Muscle of leg (tissue), 11 donors: ENCODE data around the gene TAOK3. TPM values are rescaled to one million over a fixed set of nuclear protein-coding genes. Genes with fewer than 3 reads are reported as not detected.
A peak's percentile ranks its signal among the peaks of the same experiment; 100 is the strongest.
"Not testable (repeated sequence)": the region's sequence is repeated elsewhere in the genome, so short reads cannot be mapped to it uniquely, and the experiment has no call there.

ENCODE experiments used
- DNase-seq: peaks from one replicate; pipeline ENCODE4 v3.0.0; 2013
- H3K27ac ChIP-seq: one replicate; pipeline ENCODE4 v1.5.1; 2013; ENCODE audit warnings: mild to moderate bottlenecking, low read length, control low read depth
- H3K27me3 ChIP-seq: one replicate; pipeline ENCODE4 v1.6.1; 2013; ENCODE audit warnings: low read length; ENCODE audit not compliant: control insufficient read depth, insufficient read depth
- H3K36me3 ChIP-seq: one replicate; pipeline ENCODE4 v1.6.1; 2013; ENCODE audit warnings: low read length; ENCODE audit not compliant: control insufficient read depth, insufficient read depth
- H3K4me1 ChIP-seq: one replicate; pipeline ENCODE4 v1.6.1; 2013; ENCODE audit warnings: low read length; ENCODE audit not compliant: control insufficient read depth, insufficient read depth
- H3K4me3 ChIP-seq: one replicate; pipeline ENCODE4 v1.5.1; 2013; ENCODE audit warnings: low read length, control low read depth
- H3K9me3 ChIP-seq: replicated peaks from 2 replicates; pipeline ENCODE4 v1.6.1; 2013; ENCODE audit warnings: low read depth, low read length; ENCODE audit not compliant: control insufficient read depth
- WGBS: methylation state at CpG from one replicate; pipeline ENCODE4 v1.1.5; 2013; ENCODE audit warnings: missing lambda C conversion rate; ENCODE audit not compliant: insufficient coverage; 5-methylcytosine and 5-hydroxymethylcytosine counted together
- polyA plus RNA-seq, 8 donors: library from polyadenylated mRNA; unstranded; fragments of 120-200 nt; gene quantifications; one replicate each; pipeline versions ENCODE4 v1.2.1 to v1.2.3, GENCODE V29; 2013; ENCODE audit warnings: inconsistent platforms in 1 of 8, low replicate concordance in 1 of 8; ENCODE audit not compliant: insufficient read length in 8 of 8, insufficient read depth in 1 of 8
- total RNA-seq: library from RNA; stranded (reverse); fragments of 120-200 nt; gene quantifications from one replicate; pipeline ENCODE4 v1.2.4, GENCODE V29; 2013

Gene TAOK3
- total and polyA plus RNA-seq, 9 donors = 15.2 to 19.0 (median 17.2) TPM

- Histone ChIP-seq H3K9me3 (no peaks in the 10 kb centered on the region), H3K27ac (no peak overlapping the region), H3K27me3 (no peaks in the 10 kb centered on the region), H3K4me3 (no peak overlapping the region), H3K4me1 (no peaks in the 10 kb centered on the region), H3K36me3 (peaks cover 51% of the 10 kb centered on the region)
- DNase-seq = no peak
- WGBS = 67% methylated on average over 1 of the region's 5 CpGs
These were observed 224.4 kb downstream of the TAOK3 start for GRCh38 chr12:118148287-118148686.

- 78% methylated on average over 8 of the region's 9 CpGs for WGBS
- H3K27ac ChIP-seq = no peak overlapping the region
- no peak overlapping the region for H3K4me3 ChIP-seq
- no peaks in the 10 kb centered on the region for H3K4me1 ChIP-seq
- H3K27me3 ChIP-seq = no peaks in the 10 kb centered on the region
- H3K9me3 ChIP-seq = no peaks in the 10 kb centered on the region
- no peak for DNase-seq
- peaks cover 51% of the 10 kb centered on the region for H3K36me3 ChIP-seq
These were observed 226.9 kb downstream of the TAOK3 start for GRCh38 chr12:118145798-118146156.

- DNase-seq = no peak
- WGBS = 77% methylated on average over 7 of the region's 7 CpGs
- Histone ChIP-seq H3K9me3 (no peaks in the 10 kb centered on the region), H3K36me3 (peaks cover 52% of the 10 kb centered on the region), H3K4me3 (no peak overlapping the region), H3K27me3 (no peaks in the 10 kb centered on the region), H3K4me1 (no peaks in the 10 kb centered on the region), H3K27ac (no peak overlapping the region)
These were observed 227.5 kb downstream of the TAOK3 start for GRCh38 chr12:118145113-118145797.

- H3K27ac ChIP-seq = no peak overlapping the region
- no peaks in the 10 kb centered on the region for H3K4me1 ChIP-seq
- WGBS = 92% methylated on average over 13 of the region's 13 CpGs
- no peaks in the 10 kb centered on the region for H3K9me3 ChIP-seq
- H3K36me3 ChIP-seq = peaks cover 56% of the 10 kb centered on the region
- H3K4me3 ChIP-seq = no peak overlapping the region
- no peaks in the 10 kb centered on the region for H3K27me3 ChIP-seq
- DNase-seq = no peak
These were observed 228.2 kb downstream of the TAOK3 start for GRCh38 chr12:118144499-118144898.

- 100% methylated on average over 5 of the region's 8 CpGs for WGBS
These were observed 231.9 kb downstream of the TAOK3 start for GRCh38 chr12:118140825-118141224.

GRCh38 chr12:118137148-118137678 lies 235.5 kb downstream of the TAOK3 start:
- DNase-seq = no peak
- Histone ChIP-seq H3K4me1 (peaks cover 7% of the 10 kb centered on the region), H3K27me3 (no peaks in the 10 kb centered on the region), H3K9me3 (no peaks in the 10 kb centered on the region), H3K36me3 (peaks cover 25% of the 10 kb centered on the region), H3K27ac (peak overlapping the region; percentile 77), H3K4me3 (peak overlapping the region; percentile 82)
- no CpG with 5 or more reads among the region's 10 CpGs for WGBS

More at GRCh38 chr12:118140825-118141224, 231.9 kb downstream of the TAOK3 start:
- no peaks in the 10 kb centered on the region for H3K9me3 ChIP-seq
- H3K27ac ChIP-seq = no peak overlapping the region
- peaks cover 54% of the 10 kb centered on the region for H3K36me3 ChIP-seq
- H3K27me3 ChIP-seq = no peaks in the 10 kb centered on the region
- H3K4me3 ChIP-seq = no peak overlapping the region
- no peak for DNase-seq
- H3K4me1 ChIP-seq = peaks cover 7% of the 10 kb centered on the region

- Histone ChIP-seq H3K36me3 (peaks cover 25% of the 10 kb centered on the region), H3K27me3 (no peaks in the 10 kb centered on the region), H3K4me1 (peaks cover 7% of the 10 kb centered on the region), H3K4me3 (peak overlapping the region; percentile 82), H3K9me3 (no peaks in the 10 kb centered on the region), H3K27ac (peak overlapping the region; percentile 77)
- 0% methylated on average over 21 of the region's 29 CpGs for WGBS
- peak; percentile 61 for DNase-seq
These were observed 236.1 kb downstream of the TAOK3 start for GRCh38 chr12:118136559-118137003.

- Histone ChIP-seq H3K36me3 (peaks cover 22% of the 10 kb centered on the region), H3K27ac (peak within 1 kb of the TSS; percentile 78), H3K4me3 (peak within 1 kb of the TSS; percentile 82), H3K27me3 (no peaks in the 10 kb centered on the region), H3K9me3 (no peaks in the 10 kb centered on the region), H3K4me1 (peaks cover 7% of the 10 kb centered on the region)
- under 1% methylated on average over 70 of the region's 70 CpGs for WGBS
- peak; percentile 96 for DNase-seq
These were observed 236.7 kb downstream of the TAOK3 start, which contains the start of gene PEBP1 for GRCh38 chr12:118135788-118136558. Gene PEBP1 (plus strand): TSS chr12:118136124. CDS start chr12:118136210, 86 bp downstream.

- not testable (repeated sequence) for H3K4me3 ChIP-seq, DNase-seq, H3K4me1 ChIP-seq, H3K27ac ChIP-seq, H3K27me3 ChIP-seq, H3K9me3 ChIP-seq, H3K36me3 ChIP-seq
- no CpG with 5 or more reads among the region's 5 CpGs for WGBS
These were observed 243.3 kb downstream of the TAOK3 start for GRCh38 chr12:118129436-118129835.

- 91% methylated on average over 5 of the region's 5 CpGs for WGBS
- DNase-seq = no peak
- H3K36me3 ChIP-seq = no peaks in the 10 kb centered on the region
- no peak overlapping the region for H3K4me3 ChIP-seq
- H3K4me1 ChIP-seq = no peaks in the 10 kb centered on the region
- H3K27ac ChIP-seq = no peak overlapping the region
- no peaks in the 10 kb centered on the region for H3K9me3 ChIP-seq
- no peaks in the 10 kb centered on the region for H3K27me3 ChIP-seq
These were observed 244.8 kb downstream of the TAOK3 start for GRCh38 chr12:118127867-118128266.
